Right lobe of liver (tissue), 6 donors: ENCODE measurements around the gene ZW10. TPM values are rescaled to one million over a fixed set of nuclear protein-coding genes. Genes with fewer than 3 reads are reported as not detected.

ENCODE experiments used
- ATAC-seq, 4 donors: fragments of 200-7000 bp; cut with Tn5 transposase; one replicate each; pipeline ENCODE4 v1.9.1; 2020; ENCODE audit warnings: mild to moderate bottlenecking in 4 of 4, moderate library complexity in 4 of 4
- DNase-seq, 3 donors: peaks; one replicate each; pipeline ENCODE4 v3.0.0-alpha.2; 2020
- H3K27ac ChIP-seq, 3 donors: fragments of 200-600 bp; one replicate each; pipeline ENCODE4 v1.8.0; 2022
- H3K27me3 ChIP-seq, 2 donors: fragments of 200-600 bp; one replicate each; pipeline ENCODE4 v1.8.0; 2022
- H3K36me3 ChIP-seq, 4 donors: fragments of 200-600 bp; sonication (generic) in 1 of 4; one replicate each; pipeline versions ENCODE4 v1.5.1 to v1.8.0; 2017 to 2022; ENCODE audit warnings: control low read depth in 1 of 4
- H3K4me1 ChIP-seq, 4 donors: fragments of 200-600 bp; sonication (generic) in 1 of 4; one replicate each; pipeline versions ENCODE4 v1.5.1 to v1.8.0; 2017 to 2022; ENCODE audit warnings: control low read depth in 1 of 4
- H3K4me3 ChIP-seq, 3 donors: fragments of 200-600 bp; one replicate each; pipeline ENCODE4 v1.8.0; 2022
- H3K9me3 ChIP-seq, 4 donors: fragments of 200-600 bp; sonication (generic) in 1 of 4; one replicate each; pipeline versions ENCODE4 v1.5.1 to v1.8.0; 2017 to 2022; ENCODE audit warnings: control low read depth in 1 of 4
- POLR2A ChIP-seq: fragments of 450-650 bp; IDR thresholded peaks from one replicate; pipeline ENCODE4 v1.6.1; 2017; ENCODE audit warnings: antibody characterized with exemption, mild to moderate bottlenecking
- WGBS: methylation state at CpG from one replicate; pipeline ENCODE4 v1.1.6; 2018; ENCODE audit warnings: low coverage, low lambda C conversion rate; ENCODE audit not compliant: insufficient coverage; ENCODE audit errors: missing lambda C conversion rate; 5-methylcytosine and 5-hydroxymethylcytosine counted together
- intact Hi-C, 2 donors: fragments of 100-400 bp; cut with DNase I; formaldehyde crosslinking; loops; one replicate each; pipeline versions ENCODE4 v1.11.2 to v1.14.1; 2022
- total RNA-seq, 6 experiments: library from RNA; depleted of rRNA in 2 of 6; stranded (reverse); fragments of >200 nt in 2 of 6; fragmentation: NEBNext Ultra II Directional in 3 of 6; extraction: Animal tissue kit (Norgen Biotek cat#: 25700) in 3 of 6; gene quantifications; one replicate each; pipeline versions ENCODE4 v1.1.0 to v1.2.4, GENCODE V29; 2016 to 2023
- TF ChIP-seq, protein P1 (sequence below), 4 donors: fragments of 200-600 bp in 3 of 4; fragments of 450-650 bp in 1 of 4; IDR thresholded peaks; one replicate each; pipeline versions ENCODE4 v1.5.1 to v1.8.0; 2016 to 2022; ENCODE audit warnings: antibody characterized with exemption in 4 of 4, mild to moderate bottlenecking in 2 of 4
- donor health status: DM: no; HTN: yes; CAD: no.
- donor health status: DM: no; HTN: no; CAD: no.
- donor health status: DM: no; HTN: no; CAD: no.
- donor health status: DM: no; HTN: yes; CAD: no.
- donor health status: DM: no; HTN: yes; CAD: no.

ZW10 gene
- total RNA-seq, 6 experiments from 2014 or later: 7.3 to 10.8 (median 8.5) TPM

DNA sequence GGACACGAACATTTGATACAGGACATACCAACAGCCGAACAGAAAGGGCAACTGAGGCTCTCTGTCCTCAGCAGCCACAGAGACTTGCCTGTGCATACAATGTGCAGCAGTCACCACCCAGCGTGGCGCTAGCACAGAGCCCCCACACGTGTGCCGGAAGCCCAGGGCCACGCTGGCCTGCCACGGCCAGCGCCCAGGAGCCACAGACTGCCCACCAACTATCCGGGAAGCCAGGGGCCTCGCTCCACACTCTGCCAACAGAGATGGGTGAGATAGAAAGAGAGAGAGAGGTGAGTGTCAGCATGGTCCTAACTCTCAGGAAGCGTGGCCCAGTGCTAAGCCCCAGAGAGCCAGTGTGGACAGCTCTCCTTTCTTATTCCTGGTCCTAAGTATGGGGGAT is 79.1 kb downstream of the ZW10 start:
- intact Hi-C loops: no loop called here
- Histone ChIP-seq H3K27ac (no peak overlapping the region), H3K4me3 (no peak overlapping the region), H3K27me3 (no peaks in the 10 kb centered on the region), H3K4me1 (peaks cover 0 to 8% (median 2%) of the 10 kb centered on the region in 4 donors), H3K9me3 (no peaks in the 10 kb centered on the region), H3K36me3 (no peaks in the 10 kb centered on the region)
- 90% methylated on average over 8 of the region's 12 CpGs for WGBS
- DNase-seq (no peak), ATAC-seq (no peak)
- TF ChIP-seq, protein P1, sequence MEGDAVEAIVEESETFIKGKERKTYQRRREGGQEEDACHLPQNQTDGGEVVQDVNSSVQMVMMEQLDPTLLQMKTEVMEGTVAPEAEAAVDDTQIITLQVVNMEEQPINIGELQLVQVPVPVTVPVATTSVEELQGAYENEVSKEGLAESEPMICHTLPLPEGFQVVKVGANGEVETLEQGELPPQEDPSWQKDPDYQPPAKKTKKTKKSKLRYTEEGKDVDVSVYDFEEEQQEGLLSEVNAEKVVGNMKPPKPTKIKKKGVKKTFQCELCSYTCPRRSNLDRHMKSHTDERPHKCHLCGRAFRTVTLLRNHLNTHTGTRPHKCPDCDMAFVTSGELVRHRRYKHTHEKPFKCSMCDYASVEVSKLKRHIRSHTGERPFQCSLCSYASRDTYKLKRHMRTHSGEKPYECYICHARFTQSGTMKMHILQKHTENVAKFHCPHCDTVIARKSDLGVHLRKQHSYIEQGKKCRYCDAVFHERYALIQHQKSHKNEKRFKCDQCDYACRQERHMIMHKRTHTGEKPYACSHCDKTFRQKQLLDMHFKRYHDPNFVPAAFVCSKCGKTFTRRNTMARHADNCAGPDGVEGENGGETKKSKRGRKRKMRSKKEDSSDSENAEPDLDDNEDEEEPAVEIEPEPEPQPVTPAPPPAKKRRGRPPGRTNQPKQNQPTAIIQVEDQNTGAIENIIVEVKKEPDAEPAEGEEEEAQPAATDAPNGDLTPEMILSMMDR (IDR thresholded peaks at IDR 0.05): no peak
- TF ChIP-seq POLR2A: no peak

DNA sequence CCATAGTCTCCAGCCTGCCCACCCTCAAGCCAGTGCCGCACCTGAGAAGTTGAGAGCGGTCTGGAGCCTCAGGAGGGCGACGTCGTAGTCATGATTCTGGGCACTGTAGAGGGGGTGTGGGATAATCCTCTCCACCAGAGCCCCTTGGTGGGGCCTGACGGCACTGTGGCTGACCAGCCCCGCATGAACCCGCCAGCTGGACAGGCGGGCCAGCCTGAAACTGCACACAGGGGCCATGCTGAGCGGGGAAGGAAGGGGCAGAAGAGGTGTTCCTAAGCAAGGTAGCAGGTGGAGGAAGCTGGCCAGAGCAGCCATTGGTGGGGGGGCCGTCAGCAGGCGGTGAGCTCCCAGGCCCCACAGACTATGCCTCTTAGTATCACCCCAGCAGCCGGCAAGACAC is 80.5 kb downstream of the ZW10 start:
- WGBS: 90% methylated on average over 4 of the region's 13 CpGs
- no peak overlapping the region for H3K4me3 ChIP-seq
- H3K4me1 ChIP-seq: no peaks in the 10 kb centered on the region
- H3K36me3 ChIP-seq: no peaks in the 10 kb centered on the region
- no peak overlapping the region for H3K27ac ChIP-seq
- no peaks in the 10 kb centered on the region for H3K27me3 ChIP-seq
- TF ChIP-seq, protein P1 (IDR thresholded peaks at IDR 0.05): no peak
- TF ChIP-seq POLR2A: no peak
- DNase-seq: no peak
- H3K9me3 ChIP-seq: no peaks in the 10 kb centered on the region
- no peak for ATAC-seq
- intact Hi-C loops: no loop called here

DNA sequence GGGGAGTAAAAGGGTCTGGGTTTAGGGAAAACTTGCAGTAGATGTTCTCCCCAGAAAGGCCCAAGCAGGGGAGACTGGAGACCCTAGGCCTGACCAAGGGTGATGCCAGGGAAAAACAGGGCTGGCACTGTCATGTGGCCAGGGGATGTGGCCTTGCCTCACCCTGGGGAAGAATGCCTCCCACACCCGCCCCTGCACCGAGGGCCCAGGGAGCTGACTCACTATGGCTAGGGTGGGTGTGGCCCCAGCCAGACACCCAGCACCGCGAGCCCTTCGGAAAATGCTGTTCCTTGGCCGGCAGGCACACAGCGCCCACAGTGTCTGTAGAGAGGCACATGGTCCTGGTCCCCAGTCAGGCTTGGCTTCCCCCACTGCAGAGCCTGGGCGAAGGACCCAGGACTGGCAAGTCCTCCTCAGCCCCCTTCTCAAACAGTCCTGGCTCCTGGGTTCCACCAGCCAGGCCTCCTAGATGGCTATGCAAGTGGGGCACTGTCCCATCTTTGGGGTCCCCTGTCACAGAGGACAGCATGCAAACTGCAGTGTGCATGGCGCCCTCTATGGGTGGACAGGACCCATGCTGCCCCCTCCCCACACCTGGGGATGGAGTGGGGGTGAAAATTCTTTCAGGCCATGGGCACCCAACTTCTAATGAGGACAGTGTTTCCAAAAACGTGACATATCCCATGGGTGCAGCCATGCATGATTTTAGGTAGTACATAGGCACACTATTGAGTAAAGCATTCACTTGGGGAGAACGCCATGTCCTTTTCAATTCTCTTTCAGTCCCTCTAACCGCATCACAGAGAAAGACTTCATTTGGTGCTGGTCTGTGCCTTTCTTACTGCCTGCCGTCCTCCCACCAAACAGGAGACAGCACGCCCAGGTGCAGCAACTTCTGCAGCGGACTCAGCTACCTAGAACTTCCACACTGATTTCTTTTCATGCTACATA is 82.6 kb downstream of the ZW10 start:
- Histone ChIP-seq H3K4me3 (no peak overlapping the region), H3K9me3 (no peaks in the 10 kb centered on the region), H3K27ac (no peak overlapping the region), H3K36me3 (no peaks in the 10 kb centered on the region), H3K4me1 (no peaks in the 10 kb centered on the region), H3K27me3 (no peaks in the 10 kb centered on the region)
- no peak for TF ChIP-seq POLR2A
- TF ChIP-seq, protein P1 (IDR thresholded peaks at IDR 0.05): peak in 2 of 4 donors; percentile 18 to 21
- DNase-seq (no peak), ATAC-seq (peak in 2 of 4 donors; percentile 35 to 44)
- intact Hi-C loops: no loop called here
- WGBS: 88% methylated on average over 7 of the region's 15 CpGs

DNA sequence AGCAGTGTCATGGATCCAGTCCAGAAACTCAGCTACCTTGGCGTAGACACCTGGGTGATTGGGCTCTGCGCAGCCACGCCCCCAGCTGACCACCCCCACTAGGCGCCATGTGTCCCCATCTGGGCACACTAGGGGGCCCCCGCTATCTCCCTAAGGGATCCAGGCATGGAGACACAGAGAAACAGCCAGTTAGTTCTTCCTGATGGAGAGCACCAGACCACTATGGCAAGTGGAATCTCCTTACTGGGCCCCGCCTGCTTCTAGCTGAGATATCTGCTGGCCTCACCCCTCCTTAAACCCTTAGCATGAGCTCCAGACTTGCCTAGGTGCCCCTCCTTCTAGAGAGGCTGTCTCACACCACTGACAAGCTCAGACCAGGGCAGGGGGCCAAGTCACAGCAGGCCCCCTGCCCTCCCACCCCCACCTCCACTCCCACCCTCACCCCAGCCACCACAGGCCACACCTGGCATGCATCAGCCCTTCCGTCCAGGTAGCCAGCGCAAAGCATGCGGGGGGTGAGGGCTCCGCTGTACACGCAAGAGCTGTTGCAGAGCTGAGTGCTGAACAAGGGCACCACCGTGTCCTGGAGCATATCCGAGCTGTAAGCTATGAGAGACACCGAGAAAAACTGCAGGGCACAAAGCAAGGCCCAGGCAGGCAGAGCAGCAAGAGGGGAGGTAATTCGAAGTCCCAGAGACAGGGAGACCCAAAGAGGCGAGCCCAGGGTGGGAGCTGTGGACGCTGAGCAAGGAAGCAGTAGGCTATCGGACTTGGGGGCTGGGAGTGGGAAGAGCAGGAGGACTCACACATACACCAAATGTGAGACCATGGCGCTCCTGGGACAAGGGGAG is 83.5 kb downstream of the ZW10 start:
- intact Hi-C loops: no loop called here

More for the DNA sequence above, 83.5 kb downstream of the ZW10 start:
- Histone ChIP-seq H3K4me1 (no peaks in the 10 kb centered on the region), H3K4me3 (no peak overlapping the region), H3K36me3 (no peaks in the 10 kb centered on the region), H3K9me3 (no peaks in the 10 kb centered on the region), H3K27ac (no peak overlapping the region), H3K27me3 (no peaks in the 10 kb centered on the region)
- ATAC-seq: no peak
- DNase-seq: no peak
- TF ChIP-seq POLR2A: no peak
- TF ChIP-seq, protein P1 (IDR thresholded peaks at IDR 0.05): no peak
- WGBS: 85% methylated on average over 11 of the region's 19 CpGs
